Progenitor cell of endocrine pancreas (in vitro differentiated cells): ENCODE measurements around the gene MRPL20. TPM values are rescaled to one million over a fixed set of nuclear protein-coding genes. Genes with fewer than 3 reads are reported as not detected.
"Not testable (repeated sequence)": the region's sequence is repeated elsewhere in the genome, so short reads cannot be mapped to it uniquely, and the experiment has no call there.

Source experiments
- DNase-seq: peaks from one replicate; pipeline ENCODE4 v3.0.0; 2021; ENCODE audit warnings: low spot score; ENCODE audit not compliant: unreplicated experiment
- H3K27ac Mint-ChIP-seq: 2 replicates; pipeline ENCODE4 v1.8.0; 2021; ENCODE audit warnings: mild to moderate bottlenecking, moderate library complexity, mixed read lengths
- H3K27me3 Mint-ChIP-seq: 2 replicates; pipeline ENCODE4 v1.8.0; 2021; ENCODE audit warnings: mixed read lengths
- H3K36me3 Mint-ChIP-seq: 2 replicates; pipeline ENCODE4 v1.8.0; 2022; ENCODE audit warnings: mixed read lengths; ENCODE audit not compliant: insufficient read depth
- H3K4me1 Mint-ChIP-seq: 2 replicates; pipeline ENCODE4 v1.8.0; 2021; ENCODE audit warnings: low read depth, mixed read lengths
- H3K4me3 Mint-ChIP-seq: 2 replicates; pipeline ENCODE4 v1.8.0; 2021; ENCODE audit warnings: low read depth, mild to moderate bottlenecking, moderate library complexity, mixed read lengths
- H3K9me3 Mint-ChIP-seq: 2 replicates; pipeline ENCODE4 v1.8.0; 2021; ENCODE audit warnings: low read depth, mixed read lengths
- total RNA-seq: library from RNA; stranded (reverse); gene quantifications from 2 replicates; pipeline ENCODE4 v1.2.1, GENCODE V29; 2021
- TF ChIP-seq, protein P1 (sequence below): fragments of 200-600 bp; sonication (generic); IDR thresholded peaks from one replicate; pipeline ENCODE4 v1.5.0; 2021; ENCODE audit warnings: antibody characterized with exemption, mild to moderate bottlenecking; ENCODE audit not compliant: unreplicated experiment

The MRPL20 gene
- total RNA-seq, 1 donor from 2014 or later = 109 TPM

- Mint-ChIP-seq H3K27ac (peak overlapping the region; percentile 85), H3K27me3 (no peaks in the 10 kb centered on the region), H3K4me3 (peak overlapping the region; percentile 91), H3K9me3 (peaks cover 2% of the 10 kb centered on the region), H3K36me3 (peaks cover 17% of the 10 kb centered on the region), H3K4me1 (peaks cover 15% of the 10 kb centered on the region)
- TF ChIP-seq, protein P1, sequence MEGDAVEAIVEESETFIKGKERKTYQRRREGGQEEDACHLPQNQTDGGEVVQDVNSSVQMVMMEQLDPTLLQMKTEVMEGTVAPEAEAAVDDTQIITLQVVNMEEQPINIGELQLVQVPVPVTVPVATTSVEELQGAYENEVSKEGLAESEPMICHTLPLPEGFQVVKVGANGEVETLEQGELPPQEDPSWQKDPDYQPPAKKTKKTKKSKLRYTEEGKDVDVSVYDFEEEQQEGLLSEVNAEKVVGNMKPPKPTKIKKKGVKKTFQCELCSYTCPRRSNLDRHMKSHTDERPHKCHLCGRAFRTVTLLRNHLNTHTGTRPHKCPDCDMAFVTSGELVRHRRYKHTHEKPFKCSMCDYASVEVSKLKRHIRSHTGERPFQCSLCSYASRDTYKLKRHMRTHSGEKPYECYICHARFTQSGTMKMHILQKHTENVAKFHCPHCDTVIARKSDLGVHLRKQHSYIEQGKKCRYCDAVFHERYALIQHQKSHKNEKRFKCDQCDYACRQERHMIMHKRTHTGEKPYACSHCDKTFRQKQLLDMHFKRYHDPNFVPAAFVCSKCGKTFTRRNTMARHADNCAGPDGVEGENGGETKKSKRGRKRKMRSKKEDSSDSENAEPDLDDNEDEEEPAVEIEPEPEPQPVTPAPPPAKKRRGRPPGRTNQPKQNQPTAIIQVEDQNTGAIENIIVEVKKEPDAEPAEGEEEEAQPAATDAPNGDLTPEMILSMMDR = peak; percentile 16
- DNase-seq = no peak
Measured at GRCh38 chr1:1407636-1408318, 684 bp upstream of the MRPL20 start.

- Mint-ChIP-seq H3K4me3 (peak overlapping the region; percentile 91), H3K9me3 (no peaks in the 10 kb centered on the region), H3K36me3 (peaks cover 16% of the 10 kb centered on the region), H3K4me1 (peaks cover 15% of the 10 kb centered on the region), H3K27me3 (no peaks in the 10 kb centered on the region), H3K27ac (peak overlapping the region; percentile 84)
- TF ChIP-seq, protein P1 = no peak
- no peak for DNase-seq
Measured at GRCh38 chr1:1406101-1406820, 832 bp downstream of the MRPL20 start.

DNA sequence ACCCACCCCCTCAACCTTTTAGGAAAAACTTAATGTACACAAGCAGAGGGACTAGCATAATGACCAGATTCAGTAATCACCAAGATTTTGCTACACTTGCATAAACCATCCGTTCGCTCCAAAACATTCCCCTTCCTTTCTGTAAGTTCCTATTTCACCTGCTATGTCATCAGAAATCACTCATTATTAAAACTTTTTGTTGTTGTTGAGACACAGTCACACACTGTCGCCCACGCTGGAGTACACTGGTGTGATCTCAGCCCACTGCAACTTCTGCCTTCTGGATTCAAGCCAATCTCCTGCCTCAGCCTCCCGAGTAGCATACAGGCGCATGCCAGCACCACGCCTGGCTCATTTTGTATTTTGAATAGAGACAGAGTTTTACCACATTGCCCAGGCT, 3.4 kb downstream of the MRPL20 start:
- no peaks in the 10 kb centered on the region for H3K9me3 Mint-ChIP-seq
- peak overlapping the region; percentile 76 for H3K27ac Mint-ChIP-seq
- peaks cover 18% of the 10 kb centered on the region for H3K36me3 Mint-ChIP-seq
- TF ChIP-seq, protein P1 = no peak
- H3K4me1 Mint-ChIP-seq = peaks cover 21% of the 10 kb centered on the region
- H3K27me3 Mint-ChIP-seq = no peaks in the 10 kb centered on the region
- H3K4me3 Mint-ChIP-seq = peak overlapping the region; percentile 4
- DNase-seq = no peak

DNA sequence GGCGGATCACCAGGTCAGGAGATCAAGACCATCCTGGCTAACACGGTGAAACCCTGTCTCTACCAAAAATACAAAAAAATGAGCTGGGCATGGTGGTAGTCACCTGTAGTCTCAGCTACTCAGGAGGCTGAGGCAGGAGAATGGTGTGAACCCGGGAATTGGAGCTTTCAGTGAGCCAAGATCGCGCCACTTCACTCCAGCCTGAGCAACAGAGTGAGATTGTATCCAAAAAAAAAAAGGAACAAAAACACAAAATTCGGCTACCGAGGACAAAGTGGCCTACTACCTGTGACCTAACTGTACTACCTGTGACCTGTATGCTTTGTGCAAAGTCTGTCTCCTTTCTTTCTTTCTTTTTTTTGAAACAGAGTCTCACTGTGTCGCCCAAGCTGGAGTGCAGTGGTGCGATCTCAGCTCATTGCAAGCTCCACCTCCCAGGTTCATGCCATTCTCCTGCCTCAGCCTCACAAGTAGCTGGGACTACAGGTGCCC, 4.1 kb downstream of the MRPL20 start:
- not testable (repeated sequence) for DNase-seq, H3K27me3 Mint-ChIP-seq, H3K9me3 Mint-ChIP-seq, H3K4me3 Mint-ChIP-seq
- H3K4me1 Mint-ChIP-seq = peaks cover 21% of the 10 kb centered on the region
- peaks cover 21% of the 10 kb centered on the region for H3K36me3 Mint-ChIP-seq
- H3K27ac Mint-ChIP-seq = peak overlapping the region; percentile 76

DNA sequence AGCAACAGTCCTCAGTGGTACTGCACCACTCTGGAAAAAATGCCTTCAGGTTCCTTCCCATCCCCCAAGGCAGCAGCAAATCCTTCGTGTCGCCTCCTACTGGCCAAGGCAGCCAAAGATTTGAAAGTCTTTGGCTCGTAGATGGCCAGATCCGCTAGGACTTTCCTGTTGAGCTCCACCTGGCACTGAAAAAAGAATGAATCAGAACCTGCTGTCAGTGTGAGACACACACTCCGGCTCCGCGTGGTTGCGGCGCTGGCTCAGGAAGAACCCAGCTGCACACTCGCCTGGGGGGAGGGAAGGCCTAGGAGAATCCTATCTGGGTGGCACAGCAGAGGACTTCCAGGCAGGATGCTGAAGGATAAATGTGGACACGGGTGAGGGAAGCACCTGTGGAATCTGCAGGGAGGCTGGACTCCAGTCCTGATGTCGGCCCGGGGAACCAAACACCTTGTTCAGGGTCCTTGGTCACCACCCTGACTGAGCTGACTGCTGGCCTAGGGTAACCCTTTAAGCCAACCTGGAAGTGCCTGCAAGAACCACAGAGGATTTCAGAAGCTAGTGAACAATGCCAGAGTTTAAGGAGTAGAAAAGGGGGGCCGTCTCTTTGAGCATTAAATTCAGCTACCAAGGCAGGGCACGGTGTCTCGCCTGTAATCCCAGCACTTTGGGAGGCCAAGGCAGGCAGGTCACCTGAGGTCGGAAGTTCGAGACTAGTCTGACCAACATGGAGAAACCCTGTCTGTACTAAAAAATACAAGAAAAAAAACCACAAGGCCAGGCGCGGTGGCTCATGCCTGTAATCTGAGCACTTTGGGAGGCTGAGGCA, 4.8 kb downstream of the MRPL20 start:
- H3K4me1 Mint-ChIP-seq = peaks cover 20% of the 10 kb centered on the region
- H3K27ac Mint-ChIP-seq = no peak overlapping the region
- H3K27me3 Mint-ChIP-seq = no peaks in the 10 kb centered on the region
- TF ChIP-seq, protein P1 = peak; percentile 62
- DNase-seq = no peak
- H3K36me3 Mint-ChIP-seq = peaks cover 21% of the 10 kb centered on the region
- H3K9me3 Mint-ChIP-seq = no peaks in the 10 kb centered on the region
- peak overlapping the region; percentile 57 for H3K4me3 Mint-ChIP-seq
